Caco-2 (cell line): ENCODE measurements around the gene GTPBP1. TPM values are rescaled to one million over a fixed set of nuclear protein-coding genes. Genes with fewer than 3 reads are reported as not detected.

Experiments used
- BruUV-seq: library from RNA; stranded (reverse); fragments of 400-500 nt; replicated peaks from 2 replicates; lab custom pipeline; 2021; lab: Mats Ljungman, UMichigan
- CTCF ChIA-PET: fragments of 300-600 bp; sonication (Branson Sonifier 250); formaldehyde crosslinking; loops from one replicate; lab custom pipeline; 2022; ENCODE audit warnings: antibody characterized with exemption; lab: Charles Lee
- POLR2A ChIA-PET: fragments of 300-600 bp; sonication (Branson Sonifier 250); formaldehyde crosslinking; loops from one replicate; lab custom pipeline; 2022; ENCODE audit warnings: antibody characterized with exemption; lab: Charles Lee
- DNase-seq, 2 experiments: peaks; one replicate each; pipeline versions ENCODE4 v3.0.0 to v3.0.0-alpha.2; 2020 to 2022
- H3K27me3 ChIP-seq: replicated peaks from 2 replicates; pipeline ENCODE4 v1.6.0; 2011; ENCODE audit warnings: low read length; ENCODE audit not compliant: control insufficient read depth, insufficient read depth
- H3K36me3 ChIP-seq: 2 replicates; pipeline ENCODE4 v1.5.1; 2011; ENCODE audit warnings: low read length; ENCODE audit not compliant: control insufficient read depth, insufficient read depth
- H3K4me1 ChIP-seq: fragments of 250-450 bp; sonication (Bioruptor Pico); 2 replicates; pipeline ENCODE4 v1.5.1; 2020; ENCODE audit warnings: mild to moderate bottlenecking
- H3K4me3 ChIP-seq: 2 replicates; pipeline ENCODE4 v1.5.1; 2011; ENCODE audit warnings: low read depth, mild to moderate bottlenecking, control low read depth, low read length
- H3K9me3 ChIP-seq: fragments of 250-450 bp; sonication (Bioruptor Pico); 2 replicates; pipeline ENCODE4 v1.5.1; 2020; ENCODE audit warnings: mild to moderate bottlenecking, moderate library complexity
- H3K27ac Mint-ChIP-seq: one replicate; pipeline ENCODE4 v1.8.0; 2022; ENCODE audit warnings: mixed read lengths; ENCODE audit not compliant: unreplicated experiment
- H3K27me3 Mint-ChIP-seq: one replicate; pipeline ENCODE4 v1.8.0; 2022; ENCODE audit warnings: mixed read lengths; ENCODE audit not compliant: insufficient read depth, unreplicated experiment
- H3K36me3 Mint-ChIP-seq: one replicate; pipeline ENCODE4 v1.8.0; 2022; ENCODE audit warnings: mild to moderate bottlenecking, mixed read lengths; ENCODE audit not compliant: insufficient read depth, unreplicated experiment
- H3K4me1 Mint-ChIP-seq: one replicate; pipeline ENCODE4 v1.8.0; 2022; ENCODE audit warnings: low read depth, mixed read lengths; ENCODE audit not compliant: unreplicated experiment
- H3K4me3 Mint-ChIP-seq: one replicate; pipeline ENCODE4 v1.8.0; 2022; ENCODE audit warnings: mild to moderate bottlenecking, moderate library complexity, mixed read lengths; ENCODE audit not compliant: unreplicated experiment
- H3K9me3 Mint-ChIP-seq: one replicate; pipeline ENCODE4 v1.8.0; 2022; ENCODE audit warnings: mixed read lengths; ENCODE audit not compliant: unreplicated experiment
- intact Hi-C: fragments of 100-400 bp; cut with micrococcal nuclease; formaldehyde crosslinking; loops from one replicate; pipeline ENCODE4 v1.10.0; 2022; ENCODE audit not compliant: unreplicated experiment
- total RNA-seq: library from RNA; stranded (reverse); gene quantifications from 2 replicates; pipeline ENCODE4 v1.2.3, GENCODE V29; 2022
- TF ChIP-seq, protein P1 (sequence below), 2 experiments: fragments of 200-600 bp in 1 of 2; IDR thresholded peaks; 1 replicate in 1 of 2; 2 replicates in 1 of 2; pipeline versions ENCODE4 v1.5.1 to v1.8.0; 2011 to 2022; ENCODE audit warnings: antibody characterized with exemption in 1 of 2, control low read depth in 1 of 2, inconsistent platforms in 1 of 2, low read depth in 1 of 2, low read length in 1 of 2, mild to moderate bottlenecking in 1 of 2, moderate library complexity in 1 of 2; ENCODE audit not compliant: insufficient read depth in 1 of 2, severe bottlenecking in 1 of 2, unreplicated experiment in 1 of 2

The GTPBP1 gene
- total RNA-seq, 1 experiment from 2014 or later = 47.2 TPM

DNA sequence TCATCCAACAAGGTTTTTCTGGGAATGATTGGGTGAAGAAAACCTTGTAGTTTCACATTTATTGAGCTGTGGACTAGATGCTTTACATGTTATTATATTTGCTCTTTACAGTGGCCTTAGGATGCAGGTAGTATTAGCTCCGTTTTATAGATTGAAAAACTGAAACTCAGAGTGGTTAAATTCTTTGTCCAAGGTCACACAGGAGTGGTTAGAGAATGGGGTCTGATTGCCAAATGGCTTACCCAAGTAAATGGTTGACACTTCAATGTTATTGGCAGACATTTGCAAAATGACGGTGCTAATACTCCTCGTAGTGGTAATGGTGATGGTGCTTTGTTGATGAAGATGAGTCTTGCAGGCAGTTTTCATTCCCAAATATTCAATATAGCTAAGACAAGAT lies 2.2 kb downstream of the GTPBP1 start:
- H3K9me3 ChIP-seq = no peaks in the 10 kb centered on the region
- H3K27me3 Mint-ChIP-seq = no peaks in the 10 kb centered on the region
- ChIA-PET POLR2A (interaction anchor here (1.0 to 1.2 kb wide), 2 partner anchors 10 to 14 kb away, joined by 4 read pairs; no protein-coding TSS in a partner anchor), CTCF (no interaction called here)
- no peaks in the 10 kb centered on the region for H3K9me3 Mint-ChIP-seq
- H3K27ac Mint-ChIP-seq = no peak overlapping the region
- no peak for DNase-seq
- no peak overlapping the region for H3K4me3 ChIP-seq
- H3K27me3 ChIP-seq = no peaks in the 10 kb centered on the region
- H3K4me1 Mint-ChIP-seq = peaks cover 23% of the 10 kb centered on the region
- peaks cover 13% of the 10 kb centered on the region for H3K4me1 ChIP-seq
- peaks cover 34% of the 10 kb centered on the region for H3K36me3 Mint-ChIP-seq
- H3K36me3 ChIP-seq = peaks cover 4% of the 10 kb centered on the region; the same call in 1 of the 2 replicates
- BruUV-seq = no TSS peak
- peak overlapping the region; percentile 89 for H3K4me3 Mint-ChIP-seq
- intact Hi-C loops = loop anchor here (5.0 kb wide), 1 partner anchor 49 kb away; the partner anchor contains the start of gene SUN2
- TF ChIP-seq, protein P1, sequence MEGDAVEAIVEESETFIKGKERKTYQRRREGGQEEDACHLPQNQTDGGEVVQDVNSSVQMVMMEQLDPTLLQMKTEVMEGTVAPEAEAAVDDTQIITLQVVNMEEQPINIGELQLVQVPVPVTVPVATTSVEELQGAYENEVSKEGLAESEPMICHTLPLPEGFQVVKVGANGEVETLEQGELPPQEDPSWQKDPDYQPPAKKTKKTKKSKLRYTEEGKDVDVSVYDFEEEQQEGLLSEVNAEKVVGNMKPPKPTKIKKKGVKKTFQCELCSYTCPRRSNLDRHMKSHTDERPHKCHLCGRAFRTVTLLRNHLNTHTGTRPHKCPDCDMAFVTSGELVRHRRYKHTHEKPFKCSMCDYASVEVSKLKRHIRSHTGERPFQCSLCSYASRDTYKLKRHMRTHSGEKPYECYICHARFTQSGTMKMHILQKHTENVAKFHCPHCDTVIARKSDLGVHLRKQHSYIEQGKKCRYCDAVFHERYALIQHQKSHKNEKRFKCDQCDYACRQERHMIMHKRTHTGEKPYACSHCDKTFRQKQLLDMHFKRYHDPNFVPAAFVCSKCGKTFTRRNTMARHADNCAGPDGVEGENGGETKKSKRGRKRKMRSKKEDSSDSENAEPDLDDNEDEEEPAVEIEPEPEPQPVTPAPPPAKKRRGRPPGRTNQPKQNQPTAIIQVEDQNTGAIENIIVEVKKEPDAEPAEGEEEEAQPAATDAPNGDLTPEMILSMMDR (IDR thresholded peaks at IDR 0.05; ENCODE audit: insufficient read depth in 1 of 2, low read depth in 1 of 2, low read length in 1 of 2, severe bottlenecking in 1 of 2, unreplicated experiment in 1 of 2) = no peak

DNA sequence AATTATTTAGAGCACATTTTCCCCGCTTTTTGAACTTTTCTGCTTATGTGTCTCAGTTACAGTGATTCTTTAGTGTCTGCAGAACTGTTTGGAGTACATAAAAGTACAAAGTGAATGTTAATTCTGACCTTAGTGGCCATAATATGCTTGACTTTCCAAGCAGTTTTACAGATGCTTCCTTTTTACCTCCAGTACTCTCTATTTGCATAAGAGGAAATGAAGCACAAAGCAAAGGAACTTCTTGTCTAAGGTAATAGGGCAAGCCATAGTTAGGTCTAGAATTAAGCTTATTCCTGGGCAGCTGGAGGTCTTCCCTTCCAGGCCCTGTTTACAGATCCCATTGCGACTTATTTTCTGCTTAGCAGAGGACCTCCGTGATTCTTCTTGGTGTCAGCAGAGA lies 3.6 kb downstream of the GTPBP1 start:
- intact Hi-C loops = loop anchor here (5.0 kb wide), 1 partner anchor 48 kb away; the partner anchor contains the start of gene SUN2
- no peak overlapping the region for H3K27ac Mint-ChIP-seq
- ChIA-PET POLR2A (no interaction called here), CTCF (no interaction called here)
- H3K4me3 ChIP-seq = no peak overlapping the region
- H3K27me3 ChIP-seq = no peaks in the 10 kb centered on the region
- TF ChIP-seq, protein P1 (IDR thresholded peaks at IDR 0.05; ENCODE audit: insufficient read depth in 1 of 2, low read depth in 1 of 2, low read length in 1 of 2, severe bottlenecking in 1 of 2, unreplicated experiment in 1 of 2) = no peak
- DNase-seq = no peak
- no peaks in the 10 kb centered on the region for H3K9me3 Mint-ChIP-seq
- H3K4me3 Mint-ChIP-seq = no peak overlapping the region
- peaks cover 13% of the 10 kb centered on the region for H3K4me1 ChIP-seq
- H3K27me3 Mint-ChIP-seq = no peaks in the 10 kb centered on the region
- H3K36me3 Mint-ChIP-seq = peaks cover 34% of the 10 kb centered on the region
- peaks cover 23% of the 10 kb centered on the region for H3K4me1 Mint-ChIP-seq
- H3K9me3 ChIP-seq = no peaks in the 10 kb centered on the region
- peaks cover 4% of the 10 kb centered on the region; the same call in 1 of the 2 replicates for H3K36me3 ChIP-seq
- no TSS peak for BruUV-seq

DNA sequence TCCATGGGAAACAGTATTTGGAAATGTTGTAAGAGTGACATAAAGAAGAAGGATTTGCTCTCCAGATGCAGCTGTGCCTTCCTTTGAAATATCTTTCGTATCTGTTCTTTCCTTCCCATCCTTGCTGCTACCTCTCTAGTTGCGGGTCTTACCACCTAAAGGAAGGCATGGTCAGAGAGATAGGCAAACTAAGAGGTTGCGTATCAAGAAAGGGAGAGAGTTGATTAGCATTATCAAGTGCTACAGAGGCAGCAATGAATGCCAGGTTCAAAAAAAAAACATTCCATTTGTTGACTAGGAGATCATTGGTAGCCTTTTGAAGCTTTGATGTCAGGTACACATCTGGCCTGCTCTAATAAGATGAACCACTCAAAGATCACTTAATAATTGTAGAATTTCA lies 4.6 kb downstream of the GTPBP1 start:
- H3K4me1 Mint-ChIP-seq = peaks cover 23% of the 10 kb centered on the region
- no peaks in the 10 kb centered on the region for H3K27me3 Mint-ChIP-seq
- H3K4me1 ChIP-seq = peaks cover 9% of the 10 kb centered on the region; the same call in 1 of the 2 replicates
- intact Hi-C loops = no loop called here
- no peak overlapping the region for H3K4me3 ChIP-seq
- peaks cover 5% of the 10 kb centered on the region for H3K36me3 ChIP-seq
- DNase-seq = no peak
- CTCF ChIA-PET = no interaction called here
- no peak overlapping the region for H3K27ac Mint-ChIP-seq
- BruUV-seq = no TSS peak
- H3K36me3 Mint-ChIP-seq = peaks cover 32% of the 10 kb centered on the region
- POLR2A ChIA-PET = no interaction called here
- H3K4me3 Mint-ChIP-seq = no peak overlapping the region
- H3K9me3 Mint-ChIP-seq = no peaks in the 10 kb centered on the region
- H3K9me3 ChIP-seq = no peaks in the 10 kb centered on the region
- no peaks in the 10 kb centered on the region for H3K27me3 ChIP-seq
- TF ChIP-seq, protein P1 (IDR thresholded peaks at IDR 0.05; ENCODE audit: insufficient read depth in 1 of 2, low read depth in 1 of 2, low read length in 1 of 2, severe bottlenecking in 1 of 2, unreplicated experiment in 1 of 2) = no peak
